ENCODE data around the gene DMRTB1. TPM values are rescaled to one million over a fixed set of nuclear protein-coding genes. Genes with fewer than 3 reads are reported as not detected.
A peak's percentile ranks its signal among the peaks of the same experiment; 100 is the strongest.

Gene DMRTB1
- total RNA-seq, 1 experiment from 2014 or later: not detected

DNA sequence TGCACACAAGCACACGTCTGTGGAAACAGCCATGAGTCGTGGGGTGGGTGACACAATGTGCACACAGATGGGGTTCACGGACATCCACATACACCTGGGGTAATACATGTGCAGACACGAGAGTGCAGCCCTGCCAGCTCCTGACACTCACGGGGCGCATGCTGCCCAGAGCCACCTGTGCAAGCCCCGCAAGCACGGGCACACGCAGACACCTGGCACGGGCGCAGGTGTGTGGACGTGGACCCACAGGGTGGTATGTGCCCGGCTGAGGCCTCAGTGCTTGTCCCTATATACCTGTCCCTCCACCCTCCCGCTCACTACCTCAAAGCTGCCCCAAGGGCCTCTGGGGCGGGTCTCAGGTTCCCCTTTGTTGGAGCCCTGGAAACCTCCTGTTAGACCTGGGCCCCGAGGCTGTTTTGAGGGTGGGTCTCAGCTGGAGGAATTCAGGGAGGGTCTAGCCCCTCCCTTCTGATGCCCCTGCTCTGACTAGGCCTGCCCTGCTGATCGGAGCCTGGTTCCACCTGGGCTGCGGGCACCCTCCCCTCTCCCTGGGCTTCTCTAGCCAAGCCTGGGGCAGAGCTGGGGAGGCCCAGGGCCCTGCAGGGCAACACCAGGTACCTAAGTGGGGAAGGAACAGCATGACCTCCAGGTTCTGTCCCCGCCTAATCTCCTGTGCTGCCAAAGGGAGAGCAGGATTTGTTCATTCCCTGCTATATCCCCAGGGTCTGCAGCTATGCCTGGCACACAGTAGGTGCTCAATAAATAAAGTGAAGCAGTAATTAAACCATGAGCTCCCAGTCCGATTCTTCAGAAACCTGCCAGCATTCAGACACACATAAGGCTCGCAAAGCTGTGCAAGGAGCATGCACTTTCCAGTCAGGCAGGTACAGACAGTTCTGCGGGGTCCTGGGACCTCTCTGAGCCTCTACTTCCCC is 49.1 kb downstream of the DMRTB1 start:
- DNase-seq (ENCODE audit: low read depth): no peak

DNA sequence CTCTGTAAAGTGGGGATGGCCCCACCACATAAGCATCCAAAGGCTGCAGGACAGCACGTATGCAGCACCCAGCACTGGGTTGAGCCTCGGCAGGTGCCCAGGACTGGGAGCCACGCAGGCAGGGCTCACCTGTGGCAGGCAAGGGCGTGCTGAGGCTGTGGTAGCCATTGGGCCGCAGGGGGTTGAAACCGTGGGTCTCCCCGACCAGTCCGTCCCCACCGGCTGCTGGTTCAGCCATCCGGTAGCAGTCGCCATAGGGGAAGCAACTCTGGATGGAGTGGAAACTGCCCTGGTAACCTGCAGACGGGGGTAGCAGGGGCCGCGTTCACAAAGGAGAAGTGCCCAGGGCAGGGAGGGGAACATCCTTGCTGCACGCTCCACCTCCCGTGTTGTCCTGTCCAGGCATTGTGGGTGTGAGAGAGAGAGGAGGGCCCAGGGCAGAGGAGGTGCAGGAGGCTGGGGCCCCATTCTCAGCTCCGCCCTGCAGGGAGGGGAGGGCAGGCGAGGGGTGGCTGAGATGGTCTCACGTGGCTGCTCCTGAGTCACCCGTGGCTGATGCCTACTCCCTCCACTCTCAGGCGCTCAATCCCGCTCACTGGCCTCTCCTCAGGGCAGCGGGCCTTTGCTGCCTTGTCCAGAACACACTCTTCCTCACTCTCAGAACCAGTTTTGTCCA is 49.9 kb downstream of the DMRTB1 start:
- peak; percentile 37 for DNase-seq (ENCODE audit: low read depth)

DNA sequence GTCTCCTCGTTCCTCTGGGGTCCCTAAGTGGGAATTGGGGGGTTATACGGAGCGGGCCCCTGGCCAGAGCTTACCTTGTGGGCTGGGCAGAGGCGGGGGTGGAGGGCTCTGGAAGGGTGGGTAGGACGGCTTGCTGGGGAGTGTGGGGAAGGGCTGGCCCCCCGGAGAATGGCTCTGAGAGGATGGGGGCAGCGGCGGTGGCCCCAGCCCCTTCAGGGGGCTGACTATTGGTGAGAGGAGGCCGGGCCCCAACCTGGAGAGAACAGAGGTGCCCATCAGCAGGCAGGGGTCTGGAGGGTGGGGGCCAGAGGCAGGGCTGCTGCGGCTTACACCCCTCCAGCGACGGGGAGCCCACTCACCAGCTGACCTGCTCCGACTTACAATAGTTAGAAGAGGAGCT is 50.6 kb downstream of the DMRTB1 start:
- no peak for DNase-seq (ENCODE audit: low read depth)

DNA sequence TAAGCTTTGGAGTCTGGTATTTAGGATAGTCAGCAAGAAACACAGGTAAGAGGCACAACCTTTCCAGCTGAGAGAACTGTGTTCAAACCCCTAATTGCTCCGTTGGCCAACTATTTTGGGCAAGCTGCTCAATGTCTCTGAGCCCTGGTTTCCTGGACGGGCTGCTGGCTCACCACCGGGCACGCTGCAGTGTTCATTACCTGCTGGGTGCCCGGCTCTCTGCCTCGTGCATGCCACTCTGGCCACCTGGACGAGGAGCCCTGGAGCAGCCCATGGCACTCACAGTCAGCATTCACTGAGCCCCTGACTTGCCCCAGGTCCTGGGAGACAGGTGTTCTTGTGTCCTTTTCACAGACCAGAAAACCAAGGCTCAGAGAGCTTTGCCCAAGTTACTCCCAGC is 51.0 kb downstream of the DMRTB1 start:
- no peak for DNase-seq (ENCODE audit: low read depth)

DNA sequence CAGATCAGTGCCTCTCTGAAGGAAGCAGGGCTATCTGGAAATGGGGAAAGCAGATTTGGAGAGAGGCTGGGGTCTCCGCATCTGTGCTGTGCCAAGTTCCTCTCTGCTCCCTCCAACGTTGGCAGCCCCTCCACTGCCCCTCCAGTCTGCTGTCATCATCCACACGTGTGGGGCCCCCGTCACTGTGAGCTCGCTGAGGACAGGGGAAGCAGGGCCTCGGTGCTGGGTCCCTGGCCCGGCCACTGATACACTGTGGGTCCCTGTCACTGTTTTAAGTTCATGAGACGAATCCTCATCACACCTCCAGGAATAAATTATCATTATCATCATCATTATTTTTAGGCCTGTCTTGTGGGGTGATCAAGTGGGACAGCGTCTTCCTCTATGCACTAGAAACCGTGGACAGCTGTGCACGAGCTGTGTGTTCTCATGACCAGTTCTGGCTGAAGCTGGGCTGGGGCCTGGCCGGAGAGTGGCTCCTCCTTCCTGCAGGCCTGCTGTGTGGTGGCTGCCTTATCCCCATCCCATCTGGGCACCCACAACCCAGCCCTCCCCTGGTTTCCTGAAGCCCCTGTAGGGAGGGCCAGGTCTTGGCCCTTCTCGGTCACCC is 52.2 kb downstream of the DMRTB1 start:
- DNase-seq (ENCODE audit: low read depth): no peak

DNA sequence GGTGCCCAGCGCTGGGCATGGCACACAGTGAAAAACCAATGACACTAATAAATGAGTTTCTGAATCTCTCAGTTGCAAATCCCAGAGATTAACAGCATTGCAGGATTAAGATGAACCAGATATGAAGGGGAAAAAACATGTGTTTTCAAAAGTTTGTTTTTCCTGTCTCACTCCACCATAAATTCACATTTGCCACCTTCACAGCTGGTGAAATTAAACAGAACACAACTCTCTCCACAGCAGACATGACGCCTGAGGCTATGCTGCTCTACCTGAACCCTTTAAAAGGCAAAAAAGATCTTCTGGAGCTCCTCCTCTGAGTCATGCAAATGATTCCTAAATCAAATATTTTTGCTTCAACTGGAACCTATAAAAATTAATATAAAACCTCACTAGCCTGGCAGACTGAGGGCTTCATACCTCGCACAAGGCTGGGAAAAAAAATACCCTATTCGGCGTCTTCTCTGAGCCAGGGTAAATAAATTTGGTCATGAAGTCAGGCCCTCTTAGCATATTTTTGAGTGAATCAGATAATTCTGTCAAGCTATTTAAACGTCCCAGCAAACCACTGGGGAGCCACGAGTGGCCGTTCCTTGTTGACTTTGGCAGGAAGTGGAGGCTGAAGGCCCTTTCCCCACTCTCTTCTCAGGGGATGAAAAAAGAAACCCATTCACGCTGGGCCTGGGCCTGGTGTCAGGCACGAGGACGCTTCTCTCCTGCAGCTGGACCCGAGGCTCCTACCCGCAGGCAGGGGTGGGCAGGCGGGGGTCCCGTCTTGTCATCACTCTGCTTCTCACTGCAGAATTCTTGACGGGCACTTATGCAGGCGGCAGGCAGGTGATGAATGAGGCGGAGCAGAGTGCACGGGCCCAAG is 53.0 kb downstream of the DMRTB1 start:
- DNase-seq (ENCODE audit: low read depth): peak; percentile 95

DNA sequence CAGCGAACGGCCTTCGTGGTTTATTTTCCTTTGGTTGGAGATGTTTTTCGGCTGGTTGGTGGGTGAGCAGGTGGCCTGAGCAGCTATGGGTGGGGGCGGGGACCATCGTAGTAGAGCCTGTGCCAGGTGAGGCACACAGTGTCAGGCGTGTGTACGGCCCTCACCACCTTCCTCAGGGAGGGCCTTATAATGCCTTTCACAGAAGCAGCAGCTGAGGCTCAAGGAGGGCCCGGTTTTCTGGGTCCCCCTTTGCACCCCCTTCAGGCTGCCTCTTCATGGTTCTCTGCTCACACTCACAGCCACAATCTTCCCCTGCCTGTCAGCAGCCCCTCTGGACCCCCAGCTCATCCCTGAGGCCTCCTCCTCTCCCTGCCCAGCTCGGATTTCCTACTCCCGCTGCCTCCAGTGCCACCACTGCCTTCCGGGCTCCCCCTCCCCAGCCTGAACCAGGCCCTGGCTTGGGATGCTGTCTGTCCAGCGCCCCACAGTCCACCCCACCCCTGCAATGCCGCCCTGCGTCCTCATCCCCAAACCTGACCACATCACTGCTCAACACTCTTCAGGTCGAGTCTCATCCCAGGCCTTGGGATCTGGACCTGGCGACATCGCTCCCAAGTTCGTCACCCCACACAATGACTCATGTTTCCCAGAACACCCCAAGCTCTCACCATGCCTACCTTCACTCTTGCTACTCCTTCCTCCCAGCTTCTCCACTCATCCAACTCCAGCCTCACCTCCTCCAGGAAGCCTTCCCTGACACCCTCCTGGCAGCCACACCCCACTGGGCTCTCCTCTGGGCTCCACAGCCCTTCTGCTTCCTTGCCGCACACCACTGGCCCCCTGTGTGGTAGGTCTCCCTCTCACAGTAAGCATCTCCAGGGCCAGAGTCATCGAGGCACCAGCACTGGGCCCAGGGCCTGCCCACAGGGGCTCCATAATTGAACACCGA is 53.9 kb downstream of the DMRTB1 start:
- DNase-seq (ENCODE audit: low read depth): peak; percentile 68

DNA sequence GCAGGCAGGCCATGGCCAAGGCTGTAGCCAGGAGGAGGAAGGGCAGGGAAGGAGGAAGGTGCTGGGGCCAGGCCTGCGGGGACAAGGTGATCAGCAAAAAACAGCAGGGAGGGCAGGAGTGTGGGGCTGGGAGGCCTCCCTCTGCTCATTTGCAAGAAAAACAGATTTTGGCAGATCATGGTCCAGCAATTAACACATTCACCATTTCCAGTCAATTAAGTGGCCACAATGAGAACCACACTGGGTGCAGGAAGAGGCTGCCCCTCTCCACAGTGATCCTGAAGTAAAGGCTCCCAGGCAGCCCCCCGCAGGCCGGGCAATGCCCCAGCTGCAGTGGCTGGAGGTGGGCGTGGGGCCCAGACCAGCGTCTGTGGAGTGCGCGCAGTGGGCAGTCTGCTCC is 54.6 kb downstream of the DMRTB1 start:
- DNase-seq (ENCODE audit: low read depth): no peak

DNA sequence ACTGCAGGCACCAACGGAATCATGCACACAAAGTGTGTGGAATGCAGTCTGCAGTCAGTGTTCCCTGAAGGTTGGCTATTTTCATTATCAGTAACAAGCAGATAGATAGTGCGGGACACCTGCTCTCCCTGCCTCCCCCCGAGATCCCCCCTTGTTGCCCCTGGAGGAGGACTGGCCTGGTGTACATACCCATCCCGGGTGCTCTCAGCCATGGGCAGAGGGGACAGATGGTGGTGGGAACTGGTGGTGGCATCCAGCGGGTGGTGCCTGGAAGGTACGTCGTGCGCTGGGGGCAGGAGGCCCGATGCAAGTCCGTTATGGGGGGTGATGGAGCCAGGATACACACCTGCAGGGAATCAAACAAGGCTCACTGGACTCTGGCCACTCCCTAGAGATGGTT is 55.2 kb downstream of the DMRTB1 start:
- no peak for DNase-seq (ENCODE audit: low read depth)

DNA sequence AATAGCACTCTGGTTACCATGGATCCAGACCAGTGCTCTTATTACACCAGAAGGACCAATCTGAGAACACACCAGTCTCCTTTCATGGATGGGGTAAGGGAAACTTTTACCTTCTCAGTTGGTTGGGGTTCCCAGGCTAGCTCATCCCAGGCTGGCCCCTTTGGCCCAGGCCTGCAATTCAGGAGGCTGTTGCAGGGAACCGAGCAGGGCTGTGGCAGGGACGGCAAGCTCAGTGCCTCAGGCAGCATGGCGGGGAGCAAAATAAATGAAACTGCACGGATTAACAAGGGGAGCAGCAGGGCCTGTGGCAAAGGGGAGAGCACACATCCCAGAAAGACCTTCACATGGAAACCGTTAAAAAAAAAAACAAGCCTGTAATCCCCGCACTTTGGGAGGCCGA is 57.0 kb downstream of the DMRTB1 start:
- no peak for DNase-seq (ENCODE audit: low read depth)

Other genes with a start within 250 kb of the DMRTB1 start
- gene CZIB, start 238.8 kb upstream of the DMRTB1 start, total RNA-seq (2014; rRNA removed; shearing (Covaris generic)): 47.0 and 53.5 TPM in 2 replicates
- gene MAGOH, start 220.9 kb upstream of the DMRTB1 start, total RNA-seq (2014; rRNA removed; shearing (Covaris generic)): 68.2 and 84.9 TPM in 2 replicates
- 36.0 and 57.4 TPM in 2 replicates for gene LRP8, start 131.3 kb upstream of the DMRTB1 start, total RNA-seq (2014; rRNA removed; shearing (Covaris generic))

Data from M059J (cell line).